Adrenal gland (tissue), 5 donors: ENCODE data around the gene DHDDS.

Experiments
- POLR2A ChIP-seq, 2 donors: fragments of 450-650 bp; IDR thresholded peaks; one replicate each; pipeline ENCODE4 v1.6.1; 2017; ENCODE audit warnings: antibody characterized with exemption in 2 of 2, mild to moderate bottlenecking in 2 of 2, moderate library complexity in 1 of 2
- TF ChIP-seq, protein P1 (sequence below), 6 experiments: fragments of 450-650 bp in 4 of 6; fragments of 200-600 bp in 2 of 6; sonication (generic) in 1 of 6; IDR thresholded peaks; 1 replicate in 5 of 6; 2 replicates in 1 of 6; pipeline versions ENCODE4 v1.5.1 to v1.8.0; 2016 to 2021; ENCODE audit warnings: antibody characterized with exemption in 6 of 6, mild to moderate bottlenecking in 2 of 6, moderate library complexity in 1 of 6
- donor health status: DM: no; HTN: no; CAD: no.

DNA sequence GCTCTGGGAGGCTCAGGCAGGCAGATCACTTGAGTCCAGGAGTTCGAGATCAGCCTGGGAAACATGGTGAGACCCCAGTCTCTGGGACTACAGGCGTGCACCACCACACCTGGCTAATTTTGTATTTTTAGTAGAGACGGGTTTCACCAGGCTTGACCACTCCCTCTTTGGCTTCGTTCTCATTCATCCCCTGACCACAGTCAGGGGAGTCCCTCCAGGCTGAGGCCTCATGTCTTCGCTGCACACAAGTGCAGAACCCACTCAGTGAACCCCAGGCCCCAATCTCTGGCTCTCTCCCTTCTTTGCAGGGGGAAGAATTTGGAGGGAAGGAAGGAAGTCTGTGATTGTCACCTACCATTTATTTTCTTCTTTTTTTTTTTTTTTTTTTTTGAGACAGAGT lies 88.2 kb downstream of the DHDDS start:
- TF ChIP-seq, protein P1, sequence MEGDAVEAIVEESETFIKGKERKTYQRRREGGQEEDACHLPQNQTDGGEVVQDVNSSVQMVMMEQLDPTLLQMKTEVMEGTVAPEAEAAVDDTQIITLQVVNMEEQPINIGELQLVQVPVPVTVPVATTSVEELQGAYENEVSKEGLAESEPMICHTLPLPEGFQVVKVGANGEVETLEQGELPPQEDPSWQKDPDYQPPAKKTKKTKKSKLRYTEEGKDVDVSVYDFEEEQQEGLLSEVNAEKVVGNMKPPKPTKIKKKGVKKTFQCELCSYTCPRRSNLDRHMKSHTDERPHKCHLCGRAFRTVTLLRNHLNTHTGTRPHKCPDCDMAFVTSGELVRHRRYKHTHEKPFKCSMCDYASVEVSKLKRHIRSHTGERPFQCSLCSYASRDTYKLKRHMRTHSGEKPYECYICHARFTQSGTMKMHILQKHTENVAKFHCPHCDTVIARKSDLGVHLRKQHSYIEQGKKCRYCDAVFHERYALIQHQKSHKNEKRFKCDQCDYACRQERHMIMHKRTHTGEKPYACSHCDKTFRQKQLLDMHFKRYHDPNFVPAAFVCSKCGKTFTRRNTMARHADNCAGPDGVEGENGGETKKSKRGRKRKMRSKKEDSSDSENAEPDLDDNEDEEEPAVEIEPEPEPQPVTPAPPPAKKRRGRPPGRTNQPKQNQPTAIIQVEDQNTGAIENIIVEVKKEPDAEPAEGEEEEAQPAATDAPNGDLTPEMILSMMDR (IDR thresholded peaks at IDR 0.05), result no peak
- no peak for TF ChIP-seq POLR2A (IDR thresholded peaks at IDR 0.05)
